Naive thymus-derived CD4-positive, alpha-beta T cell (primary cell): ENCODE data around the gene CDK17. TPM values are rescaled to one million over a fixed set of nuclear protein-coding genes. Genes with fewer than 3 reads are reported as not detected.

ENCODE experiments used
- ATAC-seq: fragments of 150-1000 bp; cut with Tn5 transposase; 2 replicates; pipeline ENCODE4 v1.10.0; 2021; ENCODE audit warnings: mild to moderate bottlenecking, moderate library complexity
- CTCF ChIA-PET: fragments of 350-600 bp; sonication (Branson Sonifier 250); formaldehyde crosslinking; loops from one replicate; lab custom pipeline; 2021; ENCODE audit warnings: antibody characterized with exemption; lab: Charles Lee
- POLR2A ChIA-PET: fragments of 350-600 bp; sonication (Branson Sonifier 250); formaldehyde crosslinking; loops from one replicate; lab custom pipeline; 2021; ENCODE audit warnings: antibody characterized with exemption, inconsistent platforms; lab: Charles Lee
- DNase-seq, 9 donors: peaks; one replicate each; pipeline versions ENCODE4 v3.0.0 to v3.0.0-alpha.2; 2020 to 2022; ENCODE audit warnings: mixed read lengths in 1 of 9
- H3K27ac ChIP-seq: one replicate; pipeline ENCODE4 v1.7.0; 2013; ENCODE audit warnings: mild to moderate bottlenecking, low read depth, low read length, moderate library complexity
- H3K27me3 ChIP-seq, 2 donors: one replicate each; pipeline ENCODE4 v1.7.0; 2013; ENCODE audit warnings: low read length in 2 of 2, mild to moderate bottlenecking in 2 of 2, moderate library complexity in 2 of 2; ENCODE audit not compliant: control insufficient read depth in 2 of 2, insufficient read depth in 2 of 2
- H3K36me3 ChIP-seq, 3 experiments: 1 replicate in 2 of 3; 2 replicates in 1 of 3; pipeline ENCODE4 v1.7.0; 2013; ENCODE audit warnings: low read length in 3 of 3, mild to moderate bottlenecking in 3 of 3, moderate library complexity in 1 of 3; ENCODE audit not compliant: insufficient read depth in 3 of 3, control insufficient read depth in 2 of 3
- H3K4me1 ChIP-seq, 2 donors: one replicate each; pipeline ENCODE4 v1.7.0; 2013; ENCODE audit warnings: low read length in 2 of 2, mild to moderate bottlenecking in 2 of 2, moderate library complexity in 1 of 2; ENCODE audit not compliant: control insufficient read depth in 2 of 2, insufficient read depth in 2 of 2
- H3K4me3 ChIP-seq: 2 replicates; pipeline ENCODE4 v1.7.0; 2013; ENCODE audit warnings: mild to moderate bottlenecking, low read length
- H3K9me3 ChIP-seq, 3 experiments: 1 replicate in 2 of 3; 2 replicates in 1 of 3; pipeline ENCODE4 v1.7.0; 2013; ENCODE audit warnings: low read length in 3 of 3; ENCODE audit not compliant: control insufficient read depth in 2 of 3
- H3K27ac Mint-ChIP-seq, 9 donors: one replicate each; pipeline ENCODE4 v1.8.0; 2020 to 2022; ENCODE audit warnings: mixed read lengths in 9 of 9, mild to moderate bottlenecking in 8 of 9, moderate library complexity in 5 of 9, inconsistent platforms in 2 of 9
- H3K27me3 Mint-ChIP-seq, 5 donors: one replicate each; pipeline ENCODE4 v1.8.0; 2021 to 2022; ENCODE audit warnings: mixed read lengths in 5 of 5, mild to moderate bottlenecking in 1 of 5
- H3K36me3 Mint-ChIP-seq, 5 donors: one replicate each; pipeline ENCODE4 v1.8.0; 2020 to 2022; ENCODE audit warnings: mixed read lengths in 5 of 5, mild to moderate bottlenecking in 3 of 5, inconsistent platforms in 1 of 5
- H3K4me1 Mint-ChIP-seq, 7 donors: one replicate each; pipeline ENCODE4 v1.8.0; 2020 to 2022; ENCODE audit warnings: mixed read lengths in 7 of 7, mild to moderate bottlenecking in 3 of 7, inconsistent platforms in 1 of 7
- H3K4me3 Mint-ChIP-seq, 10 donors: one replicate each; pipeline ENCODE4 v1.8.0; 2020 to 2022; ENCODE audit warnings: mild to moderate bottlenecking in 10 of 10, mixed read lengths in 10 of 10, moderate library complexity in 6 of 10, inconsistent platforms in 2 of 10
- H3K9me3 Mint-ChIP-seq, 11 donors: one replicate each; pipeline ENCODE4 v1.8.0; 2020 to 2022; ENCODE audit warnings: mixed read lengths in 11 of 11, mild to moderate bottlenecking in 4 of 11, inconsistent platforms in 1 of 11, moderate library complexity in 1 of 11
- intact Hi-C, 2 donors: fragments of 100-400 bp; cut with micrococcal nuclease; formaldehyde crosslinking; loops; one replicate each; pipeline ENCODE4 v1.15.1; 2023
- polyA plus RNA-seq, 2 donors: library from polyadenylated mRNA; unstranded; fragments of 300-500 nt; fragmentation: Illumina TruSeq; gene quantifications; one replicate each; pipeline ENCODE4 v1.2.3, GENCODE V29; 2021
- total RNA-seq, 6 experiments: library from RNA in 5 of 6; stranded (reverse) in 5 of 6; gene quantifications; 1 replicate in 5 of 6; 2 replicates in 1 of 6; pipeline ENCODE4 v1.2.3 and lab custom pipeline; 2021 to 2026

The CDK17 gene
- total and polyA plus RNA-seq, 7 experiments from 2014 or later = 30.0 to 112 (median 67.0) TPM

GRCh38 chr12:96248136-96248931 is 151.9 kb downstream of the CDK17 start:
- Mint-ChIP-seq H3K9me3 (peaks cover 0 to 3% (median 0%) of the 10 kb centered on the region in 11 donors), H3K36me3 (peaks cover 12 to 54% (median 41%) of the 10 kb centered on the region in 5 donors), H3K27ac (peak overlapping the region in 5 of 9 donors; percentile 26 to 70 (median 66)), H3K4me1 (peaks cover 32 to 54% (median 44%) of the 10 kb centered on the region in 7 donors), H3K4me3 (no peak overlapping the region), H3K27me3 (no peaks in the 10 kb centered on the region)
- ATAC-seq (no peak), DNase-seq (no peak)
- Histone ChIP-seq H3K36me3 (peaks cover 16 to 52% (median 18%) of the 10 kb centered on the region in 3 experiments), H3K27ac (no peak overlapping the region), H3K4me3 (no peak overlapping the region), H3K9me3 (no peaks in the 10 kb centered on the region), H3K4me1 (no peaks in the 10 kb centered on the region), H3K27me3 (no peaks in the 10 kb centered on the region)
- ChIA-PET CTCF (interaction anchor here (0.7 kb wide), 1 partner anchor 33 kb away, joined by 3 read pairs; no protein-coding TSS in a partner anchor), POLR2A (no interaction called here)
- intact Hi-C loops = no loop called here

- DNase-seq (no peak), ATAC-seq (no peak)
- ChIA-PET CTCF (no interaction called here), POLR2A (no interaction called here)
- Mint-ChIP-seq H3K9me3 (peaks cover 0 to 3% (median 0%) of the 10 kb centered on the region in 11 donors), H3K27ac (peak overlapping the region in 4 of 9 donors; percentile 17 to 68 (median 58)), H3K27me3 (no peaks in the 10 kb centered on the region), H3K36me3 (peaks cover 12 to 58% (median 41%) of the 10 kb centered on the region in 5 donors), H3K4me3 (no peak overlapping the region), H3K4me1 (peaks cover 36 to 57% (median 50%) of the 10 kb centered on the region in 7 donors)
- Histone ChIP-seq H3K36me3 (peaks cover 16 to 52% (median 18%) of the 10 kb centered on the region in 3 experiments), H3K4me3 (no peak overlapping the region), H3K4me1 (peaks cover 2 to 4% of the 10 kb centered on the region in 2 donors), H3K9me3 (no peaks in the 10 kb centered on the region), H3K27ac (no peak overlapping the region), H3K27me3 (no peaks in the 10 kb centered on the region)
- intact Hi-C loops = no loop called here
Observed at GRCh38 chr12:96247563-96247962, 152.7 kb downstream of the CDK17 start.

- intact Hi-C loops = no loop called here
- H3K36me3 ChIP-seq = peaks cover 16 to 51% (median 18%) of the 10 kb centered on the region in 3 experiments
- Mint-ChIP-seq H3K4me3 (no peak overlapping the region), H3K27me3 (no peaks in the 10 kb centered on the region), H3K9me3 (peaks cover 0 to 3% (median 0%) of the 10 kb centered on the region in 11 donors), H3K36me3 (peaks cover 12 to 53% (median 35%) of the 10 kb centered on the region in 5 donors), H3K4me1 (peaks cover 33 to 56% (median 50%) of the 10 kb centered on the region in 7 donors), H3K27ac (peak overlapping the region in 5 of 9 donors; percentile 25 to 77 (median 55))
- CTCF ChIA-PET = no interaction called here
- H3K27ac ChIP-seq = no peak overlapping the region
- POLR2A ChIA-PET = no interaction called here
- no peaks in the 10 kb centered on the region for H3K9me3 ChIP-seq
- H3K4me1 ChIP-seq = peaks cover 7 to 9% of the 10 kb centered on the region in 2 donors
- H3K4me3 ChIP-seq = no peak overlapping the region
- DNase-seq = no peak
- ATAC-seq = no peak
- H3K27me3 ChIP-seq = no peaks in the 10 kb centered on the region
Observed at GRCh38 chr12:96246926-96247505, 153.2 kb downstream of the CDK17 start.

GRCh38 chr12:96244826-96245225 is 155.4 kb downstream of the CDK17 start:
- Histone ChIP-seq H3K36me3 (peaks cover 16 to 32% (median 18%) of the 10 kb centered on the region in 3 experiments), H3K9me3 (no peaks in the 10 kb centered on the region), H3K4me1 (peaks cover 20 to 30% of the 10 kb centered on the region in 2 donors), H3K4me3 (no peak overlapping the region), H3K27ac (no peak overlapping the region), H3K27me3 (no peaks in the 10 kb centered on the region)
- Mint-ChIP-seq H3K36me3 (peaks cover 5 to 33% (median 25%) of the 10 kb centered on the region in 5 donors), H3K4me1 (peaks cover 32 to 60% (median 54%) of the 10 kb centered on the region in 7 donors), H3K27ac (peak overlapping the region in 3 of 9 donors; percentile 48 to 75 (median 69)), H3K27me3 (no peaks in the 10 kb centered on the region), H3K9me3 (peaks cover 0 to 1% (median 0%) of the 10 kb centered on the region in 11 donors), H3K4me3 (no peak overlapping the region)
- ChIA-PET CTCF (interaction anchor here (1.0 kb wide), 1 partner anchor 29 kb away, joined by 8 read pairs; no protein-coding TSS in a partner anchor), POLR2A (interaction anchor here (0.6 to 1.8 kb wide), 3 partner anchors 10 to 397 kb away, joined by 4 to 10 read pairs (median 7); no protein-coding TSS in a partner anchor)
- intact Hi-C loops = loop anchor here in 1 of 2 donors (5.0 kb wide), 1 partner anchor 242 kb away; the partner anchor contains the start of gene CFAP54
- ATAC-seq (no peak), DNase-seq (no peak)

- Mint-ChIP-seq H3K36me3 (peaks cover 5 to 21% (median 20%) of the 10 kb centered on the region in 5 donors), H3K27ac (peak overlapping the region; percentile 58 to 98 (median 91)), H3K4me3 (peak overlapping the region in 1 of 10 donors; percentile 27), H3K9me3 (peaks cover 0 to 1% (median 0%) of the 10 kb centered on the region in 11 donors), H3K27me3 (no peaks in the 10 kb centered on the region), H3K4me1 (peaks cover 31 to 65% (median 60%) of the 10 kb centered on the region in 7 donors)
- Histone ChIP-seq H3K9me3 (no peaks in the 10 kb centered on the region), H3K27me3 (no peaks in the 10 kb centered on the region), H3K36me3 (peaks cover 5 to 16% (median 7%) of the 10 kb centered on the region in 3 experiments), H3K4me3 (no peak overlapping the region), H3K27ac (peak overlapping the region; percentile 67), H3K4me1 (peaks cover 26 to 43% of the 10 kb centered on the region in 2 donors)
- ChIA-PET CTCF (interaction anchor here (0.7 to 1.6 kb wide), 2 partner anchors 12 to 158 kb away, joined by 3 to 6 read pairs; partner anchors contain the start of gene CDK17), POLR2A (interaction anchor here (0.9 kb wide), 1 partner anchor 157 kb away, joined by 4 read pairs; the partner anchor contains the start of gene CDK17)
- ATAC-seq (no peak), DNase-seq (no peak)
- intact Hi-C loops = loop anchor here in 1 of 2 donors (1.0 to 5.0 kb wide), 3 partner anchors 16 to 245 kb away; partner anchors contain the start of genes CDK17 and CFAP54
Observed at GRCh38 chr12:96242597-96242996, 157.6 kb downstream of the CDK17 start.

GRCh38 chr12:96241846-96242256 is 158.4 kb downstream of the CDK17 start:
- Mint-ChIP-seq H3K9me3 (peaks cover 0 to 1% (median 0%) of the 10 kb centered on the region in 11 donors), H3K4me1 (peaks cover 33 to 70% (median 64%) of the 10 kb centered on the region in 7 donors), H3K27ac (peak overlapping the region; percentile 58 to 98 (median 91)), H3K27me3 (no peaks in the 10 kb centered on the region), H3K36me3 (peaks cover 4 to 18% (median 14%) of the 10 kb centered on the region in 5 donors), H3K4me3 (peak overlapping the region; percentile 16 to 71 (median 58))
- Histone ChIP-seq H3K36me3 (peaks cover 0 to 9% (median under 1%) of the 10 kb centered on the region in 3 experiments), H3K4me1 (peaks cover 33 to 51% of the 10 kb centered on the region in 2 donors), H3K4me3 (peak overlapping the region; percentile 28), H3K27me3 (no peaks in the 10 kb centered on the region), H3K27ac (peak overlapping the region; percentile 73), H3K9me3 (no peaks in the 10 kb centered on the region)
- ATAC-seq (peak; percentile 97), DNase-seq (peak in 8 of 9 donors; percentile 37 to 86 (median 81))
- intact Hi-C loops = loop anchor here in 1 of 2 donors (1.0 to 5.0 kb wide), 3 partner anchors 16 to 245 kb away; partner anchors contain the start of genes CDK17 and CFAP54
- POLR2A ChIA-PET = interaction anchor here (0.9 to 1.0 kb wide), 2 partner anchors 10 to 158 kb away, joined by 3 to 4 read pairs; partner anchors contain the start of gene CDK17
- CTCF ChIA-PET = interaction anchor here (1.6 kb wide), 1 partner anchor 158 kb away, joined by 6 read pairs; the partner anchor contains the start of gene CDK17
